Heart right ventricle (tissue), 12 donors: Measurements from ENCODE around the gene PSMA8. TPM values are rescaled to one million over a fixed set of nuclear protein-coding genes. Genes with fewer than 3 reads are reported as not detected.

Experiments used
- polyA plus RNA-seq, 2 donors: library from polyadenylated mRNA; stranded (reverse); fragments of 200-250 nt; gene quantifications; one replicate each; pipeline ENCODE4 v1.2.3, GENCODE V29; 2013
- total RNA-seq, 10 donors: library from RNA; stranded (reverse); fragmentation: NEBNext Ultra II Directional in 3 of 10; extraction: Animal tissue kit (Norgen Biotek cat#: 25700) in 3 of 10; gene quantifications; one replicate each; pipeline versions ENCODE4 v1.2.1 to v1.2.4, GENCODE V29; 2021 to 2023
- donor health status: ischemic (EF 13 %, LVEDD 7.1; RV severe dilation, severe dysfunction).
- donor health status: healthy with polysubstance abuse.
- donor health status: DM: no; HTN: yes; CAD: no.
- donor health status: DM: no; HTN: no; CAD: no.
- donor health status: ischemic (EF 25% LVEDD 6.9; RV normal size, moderate dysfunction).
- donor health status: ischemic (EF 25% LVEDD 5.7; RV mildly dilated, moderate dysfunction).
- donor health status: healthy.
- donor health status: nonischemic (EF 11% LVEDD 7.7; RV severe dilation, severe dysfunction).
- donor health status: DM: yes; HTN: yes; CAD: no.
- donor health status: PGD.
- donor health status: ischemic (EF 29% LVEDD 5.4; RV normal size, mild dysfunction).
- donor health status: nonischemic (EF 23%, LVEDD 6.1; RV moderate dilation, normal function).

The PSMA8 gene
- total and polyA plus RNA-seq, 12 donors = 0.38 TPM; not detected in 11

Other genes starting within 250 kb of the PSMA8 start
- gene SS18, start 43.3 kb upstream of the PSMA8 start, total RNA-seq = 10 to 100 TPM; 24.2 to 41.8 (median 34.4) TPM
- 10 to 100 TPM; 15.1 to 18.7 TPM for gene SS18, start 43.3 kb upstream of the PSMA8 start, polyA plus RNA-seq
- 1 to 10 TPM; 1.1 to 1.8 (median 1.5) TPM for gene TAF4B, start 92.6 kb downstream of the PSMA8 start, total RNA-seq
- gene TAF4B, start 92.6 kb downstream of the PSMA8 start, polyA plus RNA-seq = under 1 TPM; 0.73 to 0.75 TPM